Thymus (tissue), 11 donors: ENCODE measurements around the gene GFRA1. TPM values are rescaled to one million over a fixed set of nuclear protein-coding genes. Genes with fewer than 3 reads are reported as not detected.

Source experiments
- DNase-seq, 9 donors: peaks; one replicate each; pipeline ENCODE4 v3.0.0-alpha.2; 2013; ENCODE audit warnings: low spot score in 9 of 9, low read depth in 6 of 9, missing footprints in 1 of 9
- H3K27ac ChIP-seq, 2 donors: one replicate each; pipeline ENCODE4 v1.5.1; 2013; ENCODE audit warnings: control low read depth in 1 of 2, low read depth in 1 of 2, low read length in 1 of 2, mild to moderate bottlenecking in 1 of 2, moderate library complexity in 1 of 2
- H3K27me3 ChIP-seq, 2 donors: one replicate each; pipeline ENCODE4 v1.5.1; 2013; ENCODE audit warnings: low read length in 1 of 2; ENCODE audit not compliant: control insufficient read depth in 2 of 2, insufficient read depth in 1 of 2
- H3K36me3 ChIP-seq, 2 donors: one replicate each; pipeline ENCODE4 v1.5.1; 2013; ENCODE audit warnings: low read length in 1 of 2, mild to moderate bottlenecking in 1 of 2, moderate library complexity in 1 of 2; ENCODE audit not compliant: control insufficient read depth in 2 of 2, insufficient read depth in 2 of 2
- H3K4me1 ChIP-seq, 2 donors: one replicate each; pipeline ENCODE4 v1.5.1; 2013; ENCODE audit warnings: low read length in 2 of 2; ENCODE audit not compliant: control insufficient read depth in 2 of 2, insufficient read depth in 2 of 2
- H3K4me3 ChIP-seq, 2 donors: one replicate each; pipeline ENCODE4 v1.5.1; 2013; ENCODE audit warnings: low read length in 2 of 2, control low read depth in 1 of 2, mild to moderate bottlenecking in 1 of 2
- H3K9me3 ChIP-seq, 2 donors: one replicate each; pipeline ENCODE4 v1.5.1; 2013; ENCODE audit warnings: low read length in 1 of 2, mild to moderate bottlenecking in 1 of 2; ENCODE audit not compliant: control insufficient read depth in 2 of 2, insufficient read depth in 1 of 2
- WGBS: extraction: QIAGEN DNeasy Blood & Tissue Kit; methylation state at CpG from one replicate; pipeline ENCODE4 v1.1.7; 2013; 5-methylcytosine and 5-hydroxymethylcytosine counted together
- polyA plus RNA-seq: library from polyadenylated mRNA; stranded (reverse); fragments of 200-250 nt; gene quantifications from one replicate; pipeline ENCODE4 v1.2.3, GENCODE V29; 2013
- total RNA-seq: library from RNA; stranded (reverse); fragments of 120-200 nt; gene quantifications from one replicate; pipeline ENCODE4 v1.2.4, GENCODE V29; 2013
- donor health status: healthy.

Gene GFRA1
- total and polyA plus RNA-seq, 2 donors: 1.6 to 5.0 TPM

- Histone ChIP-seq H3K9me3 (no peaks in the 10 kb centered on the region), H3K36me3 (no peaks in the 10 kb centered on the region), H3K27ac (no peak overlapping the region), H3K27me3 (peaks cover 3 to 21% of the 10 kb centered on the region in 2 donors), H3K4me3 (no peak overlapping the region), H3K4me1 (no peaks in the 10 kb centered on the region)
- DNase-seq: no peak
- WGBS: 89% methylated on average over 7 of the region's 7 CpGs
Observed at GRCh38 chr10:116263870-116264655, 8.9 kb downstream of the GFRA1 start.

- 77% methylated on average over 3 of the region's 3 CpGs for WGBS
- no peak for DNase-seq
- Histone ChIP-seq H3K9me3 (no peaks in the 10 kb centered on the region), H3K27me3 (peaks cover 2 to 17% of the 10 kb centered on the region in 2 donors), H3K36me3 (no peaks in the 10 kb centered on the region), H3K4me1 (no peaks in the 10 kb centered on the region), H3K4me3 (no peak overlapping the region), H3K27ac (no peak overlapping the region)
Observed at GRCh38 chr10:116262678-116263077, 10.3 kb downstream of the GFRA1 start.

GRCh38 chr10:116260599-116260998 is 12.4 kb downstream of the GFRA1 start:
- no peak overlapping the region for H3K27ac ChIP-seq
- H3K27me3 ChIP-seq: peaks cover 2 to 7% of the 10 kb centered on the region in 2 donors
- H3K4me1 ChIP-seq: no peaks in the 10 kb centered on the region
- H3K4me3 ChIP-seq: no peak overlapping the region
- no peaks in the 10 kb centered on the region for H3K9me3 ChIP-seq
- DNase-seq: no peak
- WGBS: 44% methylated on average over 2 of the region's 2 CpGs
- no peaks in the 10 kb centered on the region for H3K36me3 ChIP-seq

- Histone ChIP-seq H3K27me3 (peaks cover 0 to 4% of the 10 kb centered on the region in 2 donors), H3K4me1 (no peaks in the 10 kb centered on the region), H3K27ac (no peak overlapping the region), H3K36me3 (no peaks in the 10 kb centered on the region), H3K9me3 (no peaks in the 10 kb centered on the region), H3K4me3 (no peak overlapping the region)
- WGBS: 88% methylated on average over 3 of the region's 3 CpGs
- no peak for DNase-seq
Observed at GRCh38 chr10:116259638-116260037, 13.4 kb downstream of the GFRA1 start.

GRCh38 chr10:116257785-116258184 is 15.2 kb downstream of the GFRA1 start:
- H3K27me3 ChIP-seq: no peaks in the 10 kb centered on the region
- no peaks in the 10 kb centered on the region for H3K4me1 ChIP-seq
- DNase-seq: no peak
- H3K9me3 ChIP-seq: no peaks in the 10 kb centered on the region
- 95% methylated on average over 5 of the region's 5 CpGs for WGBS
- H3K27ac ChIP-seq: no peak overlapping the region
- H3K4me3 ChIP-seq: no peak overlapping the region
- H3K36me3 ChIP-seq: no peaks in the 10 kb centered on the region

DNA sequence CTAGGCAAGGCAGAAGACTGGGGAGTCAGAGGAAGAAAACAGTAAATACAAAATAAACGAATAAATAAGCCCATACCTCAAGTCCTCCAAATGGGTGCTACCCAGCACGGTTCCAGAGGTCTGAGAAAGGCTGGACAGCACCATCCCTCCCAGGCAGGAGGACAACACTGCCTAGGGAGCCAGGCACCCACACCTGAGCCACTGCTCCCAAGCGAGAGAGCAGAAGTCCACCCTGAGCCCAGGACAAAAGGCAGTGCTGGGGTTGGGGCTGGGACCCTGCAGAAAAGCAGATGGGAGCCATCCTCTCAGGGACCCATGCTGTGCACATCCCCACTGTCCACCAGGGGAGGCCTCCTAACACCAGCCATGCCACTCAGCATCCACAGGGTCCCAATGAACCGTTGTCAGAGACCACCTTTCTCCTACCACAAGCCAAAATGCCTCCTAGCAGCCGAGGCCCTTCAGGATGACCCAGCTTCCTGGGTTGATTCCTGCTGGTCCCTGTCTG is 16.2 kb downstream of the GFRA1 start:
- no peak for DNase-seq
- Histone ChIP-seq H3K27ac (no peak overlapping the region), H3K4me1 (no peaks in the 10 kb centered on the region), H3K4me3 (no peak overlapping the region), H3K36me3 (no peaks in the 10 kb centered on the region), H3K9me3 (no peaks in the 10 kb centered on the region), H3K27me3 (no peaks in the 10 kb centered on the region)
- 63% methylated on average over 5 of the region's 5 CpGs for WGBS

- WGBS: 74% methylated on average over 12 of the region's 12 CpGs
- H3K4me3 ChIP-seq: no peak overlapping the region
- H3K27ac ChIP-seq: no peak overlapping the region
- DNase-seq: no peak
- H3K9me3 ChIP-seq: no peaks in the 10 kb centered on the region
- H3K27me3 ChIP-seq: no peaks in the 10 kb centered on the region
- no peaks in the 10 kb centered on the region for H3K36me3 ChIP-seq
- H3K4me1 ChIP-seq: no peaks in the 10 kb centered on the region
Observed at GRCh38 chr10:116255886-116256751, 16.9 kb downstream of the GFRA1 start.

- Histone ChIP-seq H3K36me3 (no peaks in the 10 kb centered on the region), H3K4me1 (no peaks in the 10 kb centered on the region), H3K4me3 (no peak overlapping the region), H3K9me3 (no peaks in the 10 kb centered on the region), H3K27me3 (no peaks in the 10 kb centered on the region), H3K27ac (no peak overlapping the region)
- DNase-seq: no peak
- 48% methylated on average over 7 of the region's 7 CpGs for WGBS
Observed at GRCh38 chr10:116254422-116255155, 18.4 kb downstream of the GFRA1 start.
